ENCODE measurements around the gene SAA4. TPM values are rescaled to one million over a fixed set of nuclear protein-coding genes. Genes with fewer than 3 reads are reported as not detected.

SAA4 gene
- total RNA-seq, 1 donor from 2014 or later, result not detected

- no peak for DNase-seq (ENCODE audit: low read depth)
- H3K27me3 ChIP-seq (ENCODE audit: control insufficient read depth, insufficient read depth, low read length), result no peaks in the 10 kb centered on the region
- TF ChIP-seq, protein P1, sequence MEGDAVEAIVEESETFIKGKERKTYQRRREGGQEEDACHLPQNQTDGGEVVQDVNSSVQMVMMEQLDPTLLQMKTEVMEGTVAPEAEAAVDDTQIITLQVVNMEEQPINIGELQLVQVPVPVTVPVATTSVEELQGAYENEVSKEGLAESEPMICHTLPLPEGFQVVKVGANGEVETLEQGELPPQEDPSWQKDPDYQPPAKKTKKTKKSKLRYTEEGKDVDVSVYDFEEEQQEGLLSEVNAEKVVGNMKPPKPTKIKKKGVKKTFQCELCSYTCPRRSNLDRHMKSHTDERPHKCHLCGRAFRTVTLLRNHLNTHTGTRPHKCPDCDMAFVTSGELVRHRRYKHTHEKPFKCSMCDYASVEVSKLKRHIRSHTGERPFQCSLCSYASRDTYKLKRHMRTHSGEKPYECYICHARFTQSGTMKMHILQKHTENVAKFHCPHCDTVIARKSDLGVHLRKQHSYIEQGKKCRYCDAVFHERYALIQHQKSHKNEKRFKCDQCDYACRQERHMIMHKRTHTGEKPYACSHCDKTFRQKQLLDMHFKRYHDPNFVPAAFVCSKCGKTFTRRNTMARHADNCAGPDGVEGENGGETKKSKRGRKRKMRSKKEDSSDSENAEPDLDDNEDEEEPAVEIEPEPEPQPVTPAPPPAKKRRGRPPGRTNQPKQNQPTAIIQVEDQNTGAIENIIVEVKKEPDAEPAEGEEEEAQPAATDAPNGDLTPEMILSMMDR (IDR thresholded peaks at IDR 0.05; ENCODE audit: insufficient read depth, low read length, poor library complexity, severe bottlenecking), result no peak
- H3K36me3 ChIP-seq (ENCODE audit: control insufficient read depth, insufficient read depth, low read length), result no peaks in the 10 kb centered on the region
- H3K4me3 ChIP-seq (ENCODE audit: low read depth, low read length), result no peak overlapping the region
Measured at GRCh38 chr11:18239655-18240054, 3.1 kb upstream of the SAA4 start.

- no peak for DNase-seq (ENCODE audit: low read depth)
- no peaks in the 10 kb centered on the region for H3K36me3 ChIP-seq (ENCODE audit: control insufficient read depth, insufficient read depth, low read length)
- no peak overlapping the region for H3K4me3 ChIP-seq (ENCODE audit: low read depth, low read length)
- TF ChIP-seq, protein P1 (IDR thresholded peaks at IDR 0.05; ENCODE audit: insufficient read depth, low read length, poor library complexity, severe bottlenecking), result no peak
- H3K27me3 ChIP-seq (ENCODE audit: control insufficient read depth, insufficient read depth, low read length), result no peaks in the 10 kb centered on the region
Measured at GRCh38 chr11:18235394-18236334, 938 bp downstream of the SAA4 start.

GRCh38 chr11:18233912-18234311, 2.7 kb downstream of the SAA4 start:
- TF ChIP-seq, protein P1 (IDR thresholded peaks at IDR 0.05; ENCODE audit: insufficient read depth, low read length, poor library complexity, severe bottlenecking), result no peak
- H3K36me3 ChIP-seq (ENCODE audit: control insufficient read depth, insufficient read depth, low read length), result no peaks in the 10 kb centered on the region
- no peak for DNase-seq (ENCODE audit: low read depth)
- no peaks in the 10 kb centered on the region for H3K27me3 ChIP-seq (ENCODE audit: control insufficient read depth, insufficient read depth, low read length)
- H3K4me3 ChIP-seq (ENCODE audit: low read depth, low read length), result no peak overlapping the region

- Histone ChIP-seq H3K27me3 (ENCODE audit: control insufficient read depth, insufficient read depth, low read length) (no peaks in the 10 kb centered on the region), H3K36me3 (ENCODE audit: control insufficient read depth, insufficient read depth, low read length) (no peaks in the 10 kb centered on the region), H3K4me3 (ENCODE audit: low read depth, low read length) (no peak overlapping the region)
- DNase-seq (ENCODE audit: low read depth), result no peak
- TF ChIP-seq, protein P1 (IDR thresholded peaks at IDR 0.05; ENCODE audit: insufficient read depth, low read length, poor library complexity, severe bottlenecking), result no peak
Measured at GRCh38 chr11:18230859-18231258, 5.7 kb downstream of the SAA4 start.

DNA sequence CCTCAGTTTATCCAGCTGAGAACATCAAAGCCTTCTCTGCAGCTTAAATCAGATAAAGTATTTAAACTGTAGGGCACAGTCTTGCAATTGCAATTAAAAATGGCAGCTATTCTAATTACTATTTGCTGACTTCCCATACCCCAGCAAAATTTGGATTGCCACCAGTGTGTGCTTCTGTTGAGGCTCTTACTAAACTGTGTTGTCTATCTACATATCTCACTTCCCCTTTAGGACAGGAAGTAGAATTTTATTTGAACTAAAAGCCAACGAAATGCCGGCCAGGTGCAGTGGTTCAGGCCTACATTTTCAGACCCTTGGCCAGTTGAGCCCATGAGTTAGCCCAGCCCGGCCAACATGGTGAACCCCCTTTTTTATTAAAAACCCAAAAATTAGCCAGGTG, 7.1 kb downstream of the SAA4 start:
- TF ChIP-seq, protein P1 (IDR thresholded peaks at IDR 0.05; ENCODE audit: insufficient read depth, low read length, poor library complexity, severe bottlenecking), result no peak

More for the DNA sequence above, 7.1 kb downstream of the SAA4 start:
- DNase-seq (ENCODE audit: low read depth), result no peak
- no peaks in the 10 kb centered on the region for H3K36me3 ChIP-seq (ENCODE audit: control insufficient read depth, insufficient read depth, low read length)
- no peak overlapping the region for H3K4me3 ChIP-seq (ENCODE audit: low read depth, low read length)
- no peaks in the 10 kb centered on the region for H3K27me3 ChIP-seq (ENCODE audit: control insufficient read depth, insufficient read depth, low read length)
